ENCODE data around the gene EOGT. TPM values are rescaled to one million over a fixed set of nuclear protein-coding genes. Genes with fewer than 3 reads are reported as not detected.

EOGT gene
- polyA plus RNA-seq (2011; rRNA removed), result 25.8 and 29.4 TPM in 2 replicates
- 22.7 and 34.6 TPM in 2 replicates for polyA minus RNA-seq (2011; rRNA and poly(A)+ RNA removed)

DNA sequence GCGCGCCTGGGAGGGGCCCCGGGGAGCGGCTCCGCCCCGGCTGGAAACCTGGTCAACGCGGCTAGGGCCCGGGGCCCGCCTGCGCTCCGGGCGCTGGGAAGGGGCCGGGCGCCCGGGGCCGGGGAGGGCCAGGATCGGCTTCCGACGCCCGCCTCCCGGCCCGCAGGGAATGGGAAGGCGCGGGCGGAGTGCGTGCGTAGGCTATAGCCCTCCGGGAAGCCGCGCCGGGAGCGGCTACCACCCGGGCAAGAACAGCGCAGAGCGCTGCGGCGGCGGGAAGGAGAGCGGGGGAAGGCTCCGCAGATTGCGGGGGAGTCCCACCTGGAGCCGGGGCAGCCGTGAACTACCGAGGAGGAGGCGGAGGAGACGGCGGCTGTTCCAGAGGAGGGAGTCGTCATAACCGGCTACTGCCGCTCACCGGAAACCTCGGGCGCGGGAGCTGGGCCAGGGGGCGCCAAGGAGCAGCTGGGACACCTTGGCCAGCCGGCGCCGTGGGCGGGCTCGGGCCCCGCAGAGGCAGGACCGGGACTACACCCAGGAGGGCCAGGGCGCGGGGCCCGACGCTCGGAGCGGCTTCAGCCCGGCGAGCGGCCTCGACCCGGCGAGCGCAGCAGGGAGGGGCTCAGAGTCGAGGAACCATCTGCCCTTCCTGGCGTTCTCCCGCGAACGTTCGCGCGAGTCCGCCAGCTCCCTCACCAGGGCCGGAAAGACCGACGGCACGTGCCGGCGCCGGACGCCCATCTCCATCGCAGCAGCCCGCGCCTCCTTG is at the start of gene EOGT:
EOGT (minus strand) TSS at position 432 of the 769 bp plus-strand sequence. CDS start 3,838 bp downstream, outside the sequence.
- Histone ChIP-seq H3K9me3 (ENCODE audit: control insufficient read depth, insufficient read depth, low read length) (no peaks in the 10 kb centered on the region), H3K27ac (ENCODE audit: low read depth, low read length) (peak within 1 kb of the TSS; percentile 97), H3K27me3 (ENCODE audit: control insufficient read depth, insufficient read depth, low read length) (no peaks in the 10 kb centered on the region), H3K4me3 (ENCODE audit: low read depth, low read length) (peak within 1 kb of the TSS; percentile 76)
- POLR2A ChIA-PET, result interaction anchor here (0.8 to 1.0 kb wide), 3 partner anchors 8 to 18 kb away, joined by 4 read pairs; no protein-coding TSS in a partner anchor
- TF ChIP-seq, protein P1, sequence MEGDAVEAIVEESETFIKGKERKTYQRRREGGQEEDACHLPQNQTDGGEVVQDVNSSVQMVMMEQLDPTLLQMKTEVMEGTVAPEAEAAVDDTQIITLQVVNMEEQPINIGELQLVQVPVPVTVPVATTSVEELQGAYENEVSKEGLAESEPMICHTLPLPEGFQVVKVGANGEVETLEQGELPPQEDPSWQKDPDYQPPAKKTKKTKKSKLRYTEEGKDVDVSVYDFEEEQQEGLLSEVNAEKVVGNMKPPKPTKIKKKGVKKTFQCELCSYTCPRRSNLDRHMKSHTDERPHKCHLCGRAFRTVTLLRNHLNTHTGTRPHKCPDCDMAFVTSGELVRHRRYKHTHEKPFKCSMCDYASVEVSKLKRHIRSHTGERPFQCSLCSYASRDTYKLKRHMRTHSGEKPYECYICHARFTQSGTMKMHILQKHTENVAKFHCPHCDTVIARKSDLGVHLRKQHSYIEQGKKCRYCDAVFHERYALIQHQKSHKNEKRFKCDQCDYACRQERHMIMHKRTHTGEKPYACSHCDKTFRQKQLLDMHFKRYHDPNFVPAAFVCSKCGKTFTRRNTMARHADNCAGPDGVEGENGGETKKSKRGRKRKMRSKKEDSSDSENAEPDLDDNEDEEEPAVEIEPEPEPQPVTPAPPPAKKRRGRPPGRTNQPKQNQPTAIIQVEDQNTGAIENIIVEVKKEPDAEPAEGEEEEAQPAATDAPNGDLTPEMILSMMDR (IDR thresholded peaks at IDR 0.05; ENCODE audit: low read depth, low read length), result peak; percentile 60
- no peak for DNase-seq (ENCODE audit: low read depth, low spot score)
- CTCF ChIA-PET, result interaction anchor here (0.9 to 1.4 kb wide), 5 partner anchors 8 to 76 kb away, joined by 3 to 5 read pairs (median 3); partner anchors contain the start of gene TMF1

DNA sequence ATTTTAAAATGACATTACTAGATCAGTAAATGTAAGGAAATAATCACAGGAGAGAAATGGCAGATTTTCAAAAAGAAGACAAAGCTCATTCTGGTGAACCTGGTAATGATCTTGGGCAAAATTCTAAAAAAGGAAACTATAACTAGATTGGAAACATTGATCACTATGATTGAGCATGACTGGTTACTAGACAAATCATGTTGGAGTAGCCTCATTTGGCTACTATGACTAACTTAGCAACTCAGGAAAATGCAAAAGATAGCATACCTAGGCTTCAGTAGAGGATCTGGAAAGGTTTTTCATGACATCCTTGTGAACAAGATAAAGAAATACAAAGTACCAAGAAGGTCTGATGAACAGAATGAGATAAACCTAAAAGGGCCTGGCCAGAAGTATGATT is 46.2 kb upstream of the EOGT start:
- no peaks in the 10 kb centered on the region for H3K9me3 ChIP-seq (ENCODE audit: control insufficient read depth, insufficient read depth, low read length)
- TF ChIP-seq, protein P1 (IDR thresholded peaks at IDR 0.05; ENCODE audit: low read depth, low read length), result no peak
- H3K27me3 ChIP-seq (ENCODE audit: control insufficient read depth, insufficient read depth, low read length), result no peaks in the 10 kb centered on the region
- ChIA-PET POLR2A (no interaction called here), CTCF (no interaction called here)
- no peak for DNase-seq (ENCODE audit: low read depth, low spot score)
- no peak overlapping the region for H3K4me3 ChIP-seq (ENCODE audit: low read depth, low read length)
- no peak overlapping the region for H3K27ac ChIP-seq (ENCODE audit: low read depth, low read length)

DNA sequence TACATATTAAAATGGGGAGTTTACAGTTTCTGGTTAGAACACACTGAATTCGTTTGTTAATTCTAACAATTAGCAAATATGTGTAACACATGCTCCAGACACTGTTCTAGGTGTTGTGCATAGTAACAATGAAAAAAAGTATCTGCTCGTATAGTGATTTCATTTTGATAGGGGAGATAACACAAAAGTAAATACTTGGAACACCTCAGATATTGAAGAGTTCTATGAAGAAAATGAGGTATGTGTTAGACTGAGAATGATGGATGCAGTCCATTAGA is 45.4 kb upstream of the EOGT start:
- Histone ChIP-seq H3K27ac (ENCODE audit: low read depth, low read length) (no peak overlapping the region), H3K9me3 (ENCODE audit: control insufficient read depth, insufficient read depth, low read length) (no peaks in the 10 kb centered on the region), H3K27me3 (ENCODE audit: control insufficient read depth, insufficient read depth, low read length) (no peaks in the 10 kb centered on the region), H3K4me3 (ENCODE audit: low read depth, low read length) (no peak overlapping the region)
- TF ChIP-seq, protein P1 (IDR thresholded peaks at IDR 0.05; ENCODE audit: low read depth, low read length), result no peak
- DNase-seq (ENCODE audit: low read depth, low spot score), result no peak
- ChIA-PET CTCF (no interaction called here), POLR2A (no interaction called here)

DNA sequence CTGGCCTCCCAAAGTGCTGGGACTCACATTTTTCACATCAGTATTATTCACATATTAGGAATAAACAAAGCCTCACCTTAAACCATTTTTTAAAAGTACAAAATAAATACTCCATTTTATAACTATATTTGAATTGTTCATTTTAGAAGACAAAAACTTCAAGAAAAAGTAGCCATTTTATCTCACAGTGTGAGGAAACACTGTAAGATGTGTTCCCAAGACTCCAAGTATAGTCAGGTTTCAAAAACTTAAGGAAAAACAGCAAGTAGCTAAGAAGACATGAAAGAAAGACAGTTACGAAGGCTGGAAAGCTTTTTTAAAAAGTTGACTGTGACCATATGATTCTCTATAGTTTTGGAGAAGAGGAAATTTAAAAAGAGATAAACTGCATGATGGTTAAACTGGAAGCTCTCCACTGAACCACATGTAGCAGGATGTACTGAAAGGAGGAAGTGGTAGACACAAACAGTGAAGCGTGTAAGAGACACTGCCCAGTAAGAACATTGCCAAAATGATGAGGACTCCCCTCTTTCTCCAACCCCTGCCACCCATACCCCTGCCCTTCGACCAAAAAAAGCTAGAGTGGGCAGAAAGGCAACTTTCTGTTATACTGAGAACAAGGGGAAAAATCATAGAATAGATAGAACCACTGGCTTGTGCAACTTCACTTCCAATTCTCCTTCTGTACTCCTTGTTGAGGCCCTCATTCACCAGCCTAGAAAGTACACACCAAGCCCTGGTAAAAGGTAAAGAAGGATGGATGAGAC is 44.9 kb upstream of the EOGT start:
- Histone ChIP-seq H3K9me3 (ENCODE audit: control insufficient read depth, insufficient read depth, low read length) (no peaks in the 10 kb centered on the region), H3K4me3 (ENCODE audit: low read depth, low read length) (no peak overlapping the region), H3K27me3 (ENCODE audit: control insufficient read depth, insufficient read depth, low read length) (no peaks in the 10 kb centered on the region), H3K27ac (ENCODE audit: low read depth, low read length) (no peak overlapping the region)
- no peak for DNase-seq (ENCODE audit: low read depth, low spot score)
- TF ChIP-seq, protein P1 (IDR thresholded peaks at IDR 0.05; ENCODE audit: low read depth, low read length), result no peak
- ChIA-PET POLR2A (no interaction called here), CTCF (no interaction called here)
